GM10847 (cell line): ENCODE results near the gene EHD3.

Experiments used
- POLR2A ChIP-seq: IDR thresholded peaks from 2 replicates; pipeline ENCODE4 v1.6.1; 2011; ENCODE audit not compliant: insufficient read length; ENCODE audit errors: extremely low read depth

The EHD3 gene

GRCh38 chr2:31233741-31234682, at the start of gene EHD3:
Gene EHD3 (plus strand): TSS chr2:31234152. CDS start chr2:31234622, 470 bp downstream.
- TF ChIP-seq POLR2A = no peak

GRCh38 chr2:31187166-31187565, 46.8 kb upstream of the EHD3 start:
- TF ChIP-seq POLR2A = no peak

GRCh38 chr2:31188131-31188530, 45.8 kb upstream of the EHD3 start:
- no peak for TF ChIP-seq POLR2A

GRCh38 chr2:31189141-31189540, 44.8 kb upstream of the EHD3 start:
- no peak for TF ChIP-seq POLR2A

GRCh38 chr2:31190188-31190587, 43.8 kb upstream of the EHD3 start:
- no peak for TF ChIP-seq POLR2A

- no peak for TF ChIP-seq POLR2A
These were observed 42.0 kb upstream of the EHD3 start for GRCh38 chr2:31191931-31192330.

- no peak for TF ChIP-seq POLR2A
These were observed 41.6 kb upstream of the EHD3 start for GRCh38 chr2:31192396-31192795.

- no peak for TF ChIP-seq POLR2A
These were observed 41.0 kb upstream of the EHD3 start for GRCh38 chr2:31192851-31193392.

- no peak for TF ChIP-seq POLR2A
These were observed 40.1 kb upstream of the EHD3 start for GRCh38 chr2:31193806-31194205.

GRCh38 chr2:31196622-31197021, 37.3 kb upstream of the EHD3 start:
- TF ChIP-seq POLR2A = no peak

GRCh38 chr2:31197166-31197565, 36.8 kb upstream of the EHD3 start:
- TF ChIP-seq POLR2A = no peak

- no peak for TF ChIP-seq POLR2A
These were observed 36.3 kb upstream of the EHD3 start for GRCh38 chr2:31197669-31198068.

- TF ChIP-seq POLR2A = no peak
These were observed 34.7 kb upstream of the EHD3 start for GRCh38 chr2:31199206-31199605.

- no peak for TF ChIP-seq POLR2A
These were observed 33.0 kb upstream of the EHD3 start for GRCh38 chr2:31200972-31201371.

- no peak for TF ChIP-seq POLR2A
These were observed 31.9 kb upstream of the EHD3 start for GRCh38 chr2:31202041-31202440.

GRCh38 chr2:31202833-31203232, 31.1 kb upstream of the EHD3 start:
- no peak for TF ChIP-seq POLR2A
